SK-N-SH treated with all-trans-retinoic acid at 6 μM for 48 hours (cell line): ENCODE data around the gene CACNA1C.

Experiments
- ARNTL ChIP-seq: fragments of 450-650 bp; formaldehyde crosslinking; IDR thresholded peaks from 2 replicates; pipeline ENCODE4 v1.5.0; 2020; ENCODE audit warnings: low read depth, mild to moderate bottlenecking, moderate library complexity, borderline replicate concordance
- OSR1 ChIP-seq: fragments of 250-450 bp; sonication (Bioruptor Pico); IDR thresholded peaks from 2 replicates; pipeline ENCODE4 v1.8.0; 2022; ENCODE audit warnings: moderate library complexity, mild to moderate bottlenecking, inconsistent platforms
- PPARA ChIP-seq: fragments of 250-450 bp; sonication (Bioruptor Pico); IDR thresholded peaks from 2 replicates; pipeline ENCODE4 v1.5.0; 2020; ENCODE audit warnings: mild to moderate bottlenecking, borderline replicate concordance
- SNAI2 ChIP-seq: fragments of 250-450 bp; sonication (Bioruptor Pico); IDR thresholded peaks from 2 replicates; pipeline ENCODE4 v1.5.0; 2020; ENCODE audit warnings: mild to moderate bottlenecking, moderate library complexity
- ZFP3 ChIP-seq: fragments of 250-450 bp; sonication (Bioruptor Pico); IDR thresholded peaks from 2 replicates; pipeline ENCODE4 v1.5.0; 2020; ENCODE audit warnings: mild to moderate bottlenecking, moderate library complexity
- ZFP30 ChIP-seq: fragments of 450-650 bp; formaldehyde crosslinking; IDR thresholded peaks from 2 replicates; pipeline ENCODE4 v1.5.0; 2022; ENCODE audit warnings: mild to moderate bottlenecking, moderate library complexity
- ZNF70 ChIP-seq: fragments of 450-650 bp; formaldehyde crosslinking; IDR thresholded peaks from 2 replicates; pipeline ENCODE4 v1.5.0; 2020; ENCODE audit warnings: mild to moderate bottlenecking, moderate library complexity
- ZNF8 ChIP-seq: fragments of 450-650 bp; formaldehyde crosslinking; IDR thresholded peaks from 2 replicates; pipeline ENCODE4 v1.5.0; 2020; ENCODE audit warnings: mild to moderate bottlenecking, moderate library complexity
- TF ChIP-seq, protein P1 (sequence below): fragments of 250-450 bp; sonication (Bioruptor Pico); IDR thresholded peaks from 2 replicates; pipeline ENCODE4 v1.8.0; 2021; ENCODE audit warnings: low read depth, mild to moderate bottlenecking, moderate library complexity, borderline replicate concordance
- TF ChIP-seq, protein P2 (sequence below): fragments of 250-450 bp; sonication (Bioruptor Pico); IDR thresholded peaks from 2 replicates; pipeline ENCODE4 v1.8.0; 2020; ENCODE audit warnings: mild to moderate bottlenecking, moderate library complexity, borderline replicate concordance

DNA sequence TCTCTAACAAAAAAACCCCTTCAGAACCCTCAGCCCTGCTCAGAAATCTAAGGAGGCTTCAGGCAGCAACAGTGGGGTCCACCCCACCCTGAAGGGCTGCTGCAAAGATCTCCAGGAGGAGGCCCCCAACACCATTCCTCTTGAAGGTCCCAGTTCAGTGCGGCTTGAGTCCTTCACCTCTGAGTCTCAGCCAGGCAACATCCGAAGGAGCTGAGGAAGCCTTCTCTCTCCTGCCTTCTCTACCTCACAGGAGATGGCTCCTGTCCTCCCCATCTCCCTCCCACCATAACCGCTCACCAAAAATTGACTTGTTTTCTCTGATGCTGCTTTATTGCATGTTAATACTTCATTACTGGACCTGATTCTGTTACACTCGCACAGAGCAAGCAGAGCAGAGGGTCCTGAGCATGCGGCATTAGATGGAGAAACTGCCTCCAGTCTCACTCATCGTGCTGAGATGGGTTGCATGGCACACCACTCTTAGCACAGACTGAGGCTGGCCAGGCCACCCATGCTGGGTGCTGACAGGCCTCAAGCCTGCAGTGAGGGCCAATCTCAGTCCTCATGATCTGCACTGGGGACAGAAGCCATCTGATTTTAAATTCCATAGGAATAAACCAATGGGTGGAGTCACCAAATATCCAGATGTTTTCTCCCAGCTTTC lies 224.8 kb downstream of the CACNA1C start:
- TF ChIP-seq ZFP3 (no peak), PPARA (CRISPR knock-in tag) (no peak), ARNTL (CRISPR knock-in tag) (no peak), SNAI2 (CRISPR knock-in tag) (no peak), ZFP30 (no peak), ZNF8 (CRISPR knock-in tag) (no peak), ZNF70 (CRISPR knock-in tag) (no peak), OSR1 (CRISPR knock-in tag) (no peak)
- TF ChIP-seq, protein P1, sequence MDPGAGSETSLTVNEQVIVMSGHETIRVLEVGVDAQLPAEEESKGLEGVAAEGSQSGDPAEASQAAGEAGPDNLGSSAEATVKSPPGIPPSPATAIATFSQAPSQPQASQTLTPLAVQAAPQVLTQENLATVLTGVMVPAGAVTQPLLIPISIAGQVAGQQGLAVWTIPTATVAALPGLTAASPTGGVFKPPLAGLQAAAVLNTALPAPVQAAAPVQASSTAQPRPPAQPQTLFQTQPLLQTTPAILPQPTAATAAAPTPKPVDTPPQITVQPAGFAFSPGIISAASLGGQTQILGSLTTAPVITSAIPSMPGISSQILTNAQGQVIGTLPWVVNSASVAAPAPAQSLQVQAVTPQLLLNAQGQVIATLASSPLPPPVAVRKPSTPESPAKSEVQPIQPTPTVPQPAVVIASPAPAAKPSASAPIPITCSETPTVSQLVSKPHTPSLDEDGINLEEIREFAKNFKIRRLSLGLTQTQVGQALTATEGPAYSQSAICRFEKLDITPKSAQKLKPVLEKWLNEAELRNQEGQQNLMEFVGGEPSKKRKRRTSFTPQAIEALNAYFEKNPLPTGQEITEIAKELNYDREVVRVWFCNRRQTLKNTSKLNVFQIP (CRISPR knock-in tag) = no peak
- TF ChIP-seq, protein P2, sequence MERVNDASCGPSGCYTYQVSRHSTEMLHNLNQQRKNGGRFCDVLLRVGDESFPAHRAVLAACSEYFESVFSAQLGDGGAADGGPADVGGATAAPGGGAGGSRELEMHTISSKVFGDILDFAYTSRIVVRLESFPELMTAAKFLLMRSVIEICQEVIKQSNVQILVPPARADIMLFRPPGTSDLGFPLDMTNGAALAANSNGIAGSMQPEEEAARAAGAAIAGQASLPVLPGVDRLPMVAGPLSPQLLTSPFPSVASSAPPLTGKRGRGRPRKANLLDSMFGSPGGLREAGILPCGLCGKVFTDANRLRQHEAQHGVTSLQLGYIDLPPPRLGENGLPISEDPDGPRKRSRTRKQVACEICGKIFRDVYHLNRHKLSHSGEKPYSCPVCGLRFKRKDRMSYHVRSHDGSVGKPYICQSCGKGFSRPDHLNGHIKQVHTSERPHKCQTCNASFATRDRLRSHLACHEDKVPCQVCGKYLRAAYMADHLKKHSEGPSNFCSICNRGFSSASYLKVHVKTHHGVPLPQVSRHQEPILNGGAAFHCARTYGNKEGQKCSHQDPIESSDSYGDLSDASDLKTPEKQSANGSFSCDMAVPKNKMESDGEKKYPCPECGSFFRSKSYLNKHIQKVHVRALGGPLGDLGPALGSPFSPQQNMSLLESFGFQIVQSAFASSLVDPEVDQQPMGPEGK (CRISPR knock-in tag) = no peak
